H9 (cell line): ENCODE data around the gene CAPN14. TPM values are rescaled to one million over a fixed set of nuclear protein-coding genes. Genes with fewer than 3 reads are reported as not detected.

Experiments
- DNase-seq: peaks from one replicate; pipeline ENCODE4 v3.0.0-alpha.2; 2017
- H2AFZ ChIP-seq: one replicate; pipeline ENCODE4 v1.6.1; 2013; ENCODE audit warnings: mild to moderate bottlenecking, low read length, control low read depth, moderate library complexity
- H2AK5ac ChIP-seq: 2 replicates; pipeline ENCODE4 v1.6.1; 2013; ENCODE audit warnings: low read length, control low read depth, mixed read lengths; ENCODE audit not compliant: insufficient read length
- H2BK120ac ChIP-seq: one replicate; pipeline ENCODE4 v1.6.1; 2013; ENCODE audit warnings: low read depth, mild to moderate bottlenecking, low read length, control low read depth, inconsistent platforms; ENCODE audit not compliant: poor library complexity, severe bottlenecking
- H2BK12ac ChIP-seq: 2 replicates; pipeline ENCODE4 v1.6.1; 2013; ENCODE audit warnings: low read length, control low read depth, mixed read lengths, low read depth; ENCODE audit not compliant: insufficient read length
- H2BK15ac ChIP-seq: 2 replicates; pipeline ENCODE4 v1.6.1; 2013; ENCODE audit warnings: low read depth, low read length, control low read depth
- H2BK20ac ChIP-seq: one replicate; pipeline ENCODE4 v1.6.1; 2013; ENCODE audit warnings: low read depth, mild to moderate bottlenecking, low read length, control low read depth, inconsistent platforms; ENCODE audit not compliant: poor library complexity, severe bottlenecking
- H2BK5ac ChIP-seq: 2 replicates; pipeline ENCODE4 v1.6.1; 2013; ENCODE audit warnings: low read length, control low read depth, mixed read lengths; ENCODE audit not compliant: insufficient read length
- H3K14ac ChIP-seq: 2 replicates; pipeline ENCODE4 v1.6.1; 2013; ENCODE audit warnings: low read length, control low read depth; ENCODE audit not compliant: insufficient read depth
- H3K18ac ChIP-seq: 2 replicates; pipeline ENCODE4 v1.6.1; 2013; ENCODE audit warnings: low read depth, mild to moderate bottlenecking, mixed read lengths, low read length, control low read depth; ENCODE audit not compliant: insufficient read length
- H3K23ac ChIP-seq: 2 replicates; pipeline ENCODE4 v1.6.1; 2013; ENCODE audit warnings: low read length, control low read depth, mixed read lengths, low read depth; ENCODE audit not compliant: insufficient read length
- H3K23me2 ChIP-seq: 2 replicates; pipeline ENCODE4 v1.6.1; 2013; ENCODE audit warnings: low read depth, mild to moderate bottlenecking, mixed read lengths, low read length, control low read depth; ENCODE audit not compliant: insufficient read length, poor library complexity, severe bottlenecking
- H3K27ac ChIP-seq: 2 replicates; pipeline ENCODE4 v1.5.1; 2013; ENCODE audit warnings: low read length, control low read depth, mixed read lengths, low read depth; ENCODE audit not compliant: insufficient read length
- H3K27me3 ChIP-seq: 2 replicates; pipeline ENCODE4 v1.6.1; 2013; ENCODE audit warnings: low read length, control low read depth, inconsistent platforms; ENCODE audit not compliant: insufficient read depth
- H3K4ac ChIP-seq: 2 replicates; pipeline ENCODE4 v1.6.1; 2013; ENCODE audit warnings: low read depth, mild to moderate bottlenecking, control low read depth, inconsistent platforms, low read length, moderate library complexity
- H3K4me1 ChIP-seq: 2 replicates; pipeline ENCODE4 v1.6.1; 2013; ENCODE audit warnings: low read length, control low read depth, inconsistent platforms; ENCODE audit not compliant: insufficient read depth
- H3K4me2 ChIP-seq: 2 replicates; pipeline ENCODE4 v1.6.1; 2013; ENCODE audit warnings: low read length, control low read depth, mixed read lengths; ENCODE audit not compliant: insufficient read length, insufficient read depth
- H3K56ac ChIP-seq: 2 replicates; pipeline ENCODE4 v1.6.1; 2013; ENCODE audit warnings: low read depth, mild to moderate bottlenecking, mixed read lengths, low read length, control low read depth; ENCODE audit not compliant: insufficient read length
- H3K79me1 ChIP-seq: 2 replicates; pipeline ENCODE4 v1.6.1; 2013; ENCODE audit warnings: low read depth, mild to moderate bottlenecking, moderate library complexity, low read length, control low read depth, inconsistent platforms; ENCODE audit not compliant: insufficient read depth, poor library complexity, severe bottlenecking
- H3K79me2 ChIP-seq: 2 replicates; pipeline ENCODE4 v1.6.1; 2013; ENCODE audit warnings: low read length, control low read depth, inconsistent platforms; ENCODE audit not compliant: insufficient read depth
- H3K9ac ChIP-seq: 2 replicates; pipeline ENCODE4 v1.6.1; 2013; ENCODE audit warnings: low read length, control low read depth, mixed read lengths; ENCODE audit not compliant: insufficient read length; ENCODE audit errors: extremely low read depth
- H3K9me3 ChIP-seq: one replicate; pipeline ENCODE4 v1.6.1; 2013; ENCODE audit warnings: low read depth, low read length, inconsistent platforms; ENCODE audit not compliant: control insufficient read depth
- H3T11ph ChIP-seq: one replicate; pipeline ENCODE4 v1.6.1; 2013; ENCODE audit warnings: mild to moderate bottlenecking, low read length, control low read depth, inconsistent platforms
- H4K20me1 ChIP-seq: one replicate; pipeline ENCODE4 v1.6.1; 2013; ENCODE audit not compliant: control insufficient read depth, insufficient read length, insufficient read depth
- H4K5ac ChIP-seq: 2 replicates; pipeline ENCODE4 v1.6.1; 2013; ENCODE audit warnings: low read depth, mild to moderate bottlenecking, mixed read lengths, low read length, control low read depth; ENCODE audit not compliant: insufficient read length
- H4K8ac ChIP-seq: replicated peaks from 2 replicates; pipeline ENCODE4 v1.6.1; 2013; ENCODE audit warnings: low read length, control low read depth, mixed read lengths, low read depth; ENCODE audit not compliant: insufficient read length
- H4K91ac ChIP-seq: 2 replicates; pipeline ENCODE4 v1.6.1; 2013; ENCODE audit warnings: low read depth, mild to moderate bottlenecking, moderate library complexity, mixed read lengths, low read length, control low read depth; ENCODE audit not compliant: insufficient read length
- H3K27ac Mint-ChIP-seq, 3 experiments: 2 replicates in 2 of 3; 3 replicates in 1 of 3; pipeline ENCODE4 v1.8.0; 2020 to 2021; ENCODE audit warnings: mixed read lengths in 3 of 3, mild to moderate bottlenecking in 1 of 3, moderate library complexity in 1 of 3
- H3K27me3 Mint-ChIP-seq: 2 replicates; pipeline ENCODE4 v1.8.0; 2021; ENCODE audit warnings: low read depth, mild to moderate bottlenecking, moderate library complexity, mixed read lengths
- H3K36me3 Mint-ChIP-seq, 3 experiments: 2 replicates in 2 of 3; 3 replicates in 1 of 3; pipeline ENCODE4 v1.8.0; 2020 to 2021; ENCODE audit warnings: low read depth in 3 of 3, mixed read lengths in 3 of 3; ENCODE audit not compliant: insufficient read depth in 1 of 3
- H3K4me1 Mint-ChIP-seq, 2 experiments: 2 replicates each; pipeline ENCODE4 v1.8.0; 2020; ENCODE audit warnings: mixed read lengths in 2 of 2
- H3K4me3 Mint-ChIP-seq, 2 experiments: 2 replicates in 1 of 2; 3 replicates in 1 of 2; pipeline ENCODE4 v1.8.0; 2020 to 2021; ENCODE audit warnings: mild to moderate bottlenecking in 2 of 2, mixed read lengths in 2 of 2, moderate library complexity in 1 of 2
- H3K9me3 Mint-ChIP-seq, 2 experiments: 2 replicates in 1 of 2; 3 replicates in 1 of 2; pipeline ENCODE4 v1.8.0; 2020; ENCODE audit warnings: mild to moderate bottlenecking in 2 of 2, mixed read lengths in 2 of 2, moderate library complexity in 1 of 2
- WGBS: extraction: QIAGEN DNeasy Blood & Tissue Kit; methylation state at CpG from one replicate; pipeline ENCODE4 v1.1.7; 2013; ENCODE audit warnings: missing lambda C conversion rate, low lambda C conversion rate, mixed read lengths; ENCODE audit not compliant: insufficient read length; ENCODE audit errors: extremely low coverage; 5-methylcytosine and 5-hydroxymethylcytosine counted together
- total RNA-seq: library from RNA; stranded (reverse); gene quantifications from 2 replicates; pipeline ENCODE4 v1.2.1, GENCODE V29; 2021
- TF ChIP-seq, protein P1 (sequence below): fragments of 200-600 bp; sonication (generic); conservative IDR thresholded peaks from 3 replicates; pipeline ENCODE4 v1.8.0; 2021; ENCODE audit warnings: antibody characterized with exemption, mild to moderate bottlenecking

CAPN14 gene
- total RNA-seq, 1 experiment from 2014 or later = 0.09 TPM

DNA sequence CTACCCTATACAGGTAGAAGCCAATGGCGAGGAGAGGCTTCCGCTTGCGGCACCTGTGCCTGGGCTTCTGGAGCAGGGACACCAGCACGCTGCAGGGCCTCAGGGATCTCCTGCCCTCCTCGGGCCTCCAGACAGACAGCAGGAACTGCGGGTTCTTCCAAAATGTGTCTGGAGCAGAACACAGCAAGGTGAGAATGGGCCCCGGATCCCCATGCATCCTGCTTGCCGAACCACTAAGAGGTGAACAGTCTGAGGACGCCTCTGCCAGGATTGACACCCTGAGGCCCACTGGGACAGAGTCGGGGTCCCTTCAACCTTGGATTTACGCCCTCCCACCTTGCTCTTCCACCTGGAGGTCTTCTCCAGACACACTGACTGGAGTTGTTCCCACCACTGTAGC lies 25.4 kb downstream of the CAPN14 start:
- no peak overlapping the region for H4K91ac ChIP-seq
- H3K23me2 ChIP-seq = no peaks in the 10 kb centered on the region
- DNase-seq = no peak
- no peak overlapping the region for H4K8ac ChIP-seq
- H3K4me1 Mint-ChIP-seq = peaks cover 16% of the 10 kb centered on the region in 2 experiments
- H3T11ph ChIP-seq = no peak overlapping the region
- no CpG with 5 or more reads among the region's 11 CpGs for WGBS
- no peak overlapping the region for H2BK15ac ChIP-seq
- no peak overlapping the region for H2BK120ac ChIP-seq
- no peaks in the 10 kb centered on the region for H3K9me3 ChIP-seq
- H3K79me1 ChIP-seq = no peaks in the 10 kb centered on the region
- H3K9me3 Mint-ChIP-seq = no peaks in the 10 kb centered on the region
- H3K27ac ChIP-seq = no peak overlapping the region
- no peaks in the 10 kb centered on the region for H3K36me3 Mint-ChIP-seq
- H3K27me3 Mint-ChIP-seq = peaks cover 7% of the 10 kb centered on the region
- TF ChIP-seq, protein P1, sequence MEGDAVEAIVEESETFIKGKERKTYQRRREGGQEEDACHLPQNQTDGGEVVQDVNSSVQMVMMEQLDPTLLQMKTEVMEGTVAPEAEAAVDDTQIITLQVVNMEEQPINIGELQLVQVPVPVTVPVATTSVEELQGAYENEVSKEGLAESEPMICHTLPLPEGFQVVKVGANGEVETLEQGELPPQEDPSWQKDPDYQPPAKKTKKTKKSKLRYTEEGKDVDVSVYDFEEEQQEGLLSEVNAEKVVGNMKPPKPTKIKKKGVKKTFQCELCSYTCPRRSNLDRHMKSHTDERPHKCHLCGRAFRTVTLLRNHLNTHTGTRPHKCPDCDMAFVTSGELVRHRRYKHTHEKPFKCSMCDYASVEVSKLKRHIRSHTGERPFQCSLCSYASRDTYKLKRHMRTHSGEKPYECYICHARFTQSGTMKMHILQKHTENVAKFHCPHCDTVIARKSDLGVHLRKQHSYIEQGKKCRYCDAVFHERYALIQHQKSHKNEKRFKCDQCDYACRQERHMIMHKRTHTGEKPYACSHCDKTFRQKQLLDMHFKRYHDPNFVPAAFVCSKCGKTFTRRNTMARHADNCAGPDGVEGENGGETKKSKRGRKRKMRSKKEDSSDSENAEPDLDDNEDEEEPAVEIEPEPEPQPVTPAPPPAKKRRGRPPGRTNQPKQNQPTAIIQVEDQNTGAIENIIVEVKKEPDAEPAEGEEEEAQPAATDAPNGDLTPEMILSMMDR = no peak
- H4K5ac ChIP-seq = no peak overlapping the region
- H3K4ac ChIP-seq = no peak overlapping the region
- no peak overlapping the region for H2BK20ac ChIP-seq
- H3K9ac ChIP-seq = no peak overlapping the region
- H3K23ac ChIP-seq = no peak overlapping the region
- no peak overlapping the region for H2AFZ ChIP-seq
- no peaks in the 10 kb centered on the region for H4K20me1 ChIP-seq
- no peak overlapping the region for H3K14ac ChIP-seq
- no peak overlapping the region for H2AK5ac ChIP-seq
- no peak overlapping the region for H2BK12ac ChIP-seq
- no peak overlapping the region for H2BK5ac ChIP-seq
- no peaks in the 10 kb centered on the region for H3K79me2 ChIP-seq
- no peak overlapping the region for H3K18ac ChIP-seq
- no peak overlapping the region for H3K4me3 Mint-ChIP-seq
- no peak overlapping the region for H3K4me2 ChIP-seq
- H3K56ac ChIP-seq = no peak overlapping the region
- H3K4me1 ChIP-seq = no peaks in the 10 kb centered on the region
- H3K27me3 ChIP-seq = no peaks in the 10 kb centered on the region
- no peak overlapping the region for H3K27ac Mint-ChIP-seq
